ENCODE data around the gene TESMIN. TPM values are rescaled to one million over a fixed set of nuclear protein-coding genes. Genes with fewer than 3 reads are reported as not detected.

The TESMIN gene
- polyA plus RNA-seq, 1 experiment = 0.79 TPM

DNA sequence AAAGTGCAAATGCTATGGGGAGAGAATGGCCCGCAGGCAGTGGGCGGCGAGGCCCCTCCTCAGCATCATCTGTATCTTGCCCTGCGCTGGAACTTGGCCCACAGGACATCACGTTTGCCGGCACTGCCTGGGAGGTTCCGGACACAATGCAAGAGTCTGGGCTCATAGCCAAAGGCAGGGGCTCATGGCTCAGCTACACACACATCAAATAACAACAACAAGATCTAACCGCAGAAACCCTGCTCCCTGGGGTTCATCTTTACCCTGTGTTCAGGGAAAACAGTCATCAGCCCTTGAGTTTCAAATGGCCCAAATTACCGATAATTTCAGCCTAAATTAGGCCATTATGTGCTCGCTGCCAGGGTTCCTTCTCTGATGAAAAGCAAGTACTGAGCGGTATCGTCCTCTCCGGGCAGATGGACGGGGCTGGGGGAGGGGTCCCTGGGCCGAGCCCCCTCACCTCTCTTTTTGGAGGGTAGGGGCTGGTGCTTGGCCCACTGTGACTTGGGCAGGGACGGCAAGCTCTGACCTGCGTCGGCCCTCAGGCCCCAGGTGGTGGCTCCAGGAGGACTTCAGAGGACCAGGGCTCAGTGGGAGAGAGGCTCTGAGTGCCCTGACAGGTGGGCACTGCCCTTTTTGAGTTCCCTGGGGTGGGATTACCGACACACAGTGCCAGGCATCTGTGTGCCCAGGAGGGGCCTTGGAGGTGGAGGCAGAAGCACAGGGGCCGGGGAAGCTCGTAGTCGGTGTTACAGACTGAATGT is 92.0 kb downstream of the TESMIN start:
- Histone ChIP-seq H3K4me3 (ENCODE audit: low read depth, low read length) (no peak overlapping the region), H3K27ac (ENCODE audit: low read depth, low read length) (peak overlapping the region; percentile 57), H3K27me3 (ENCODE audit: control insufficient read depth, insufficient read depth, low read length) (peaks cover 39% of the 10 kb centered on the region), H3K9me3 (ENCODE audit: control insufficient read depth, insufficient read depth, low read length) (peaks cover 35% of the 10 kb centered on the region)
- DNase-seq (ENCODE audit: low read depth, low spot score) = peak; percentile 90
- TF ChIP-seq CTCF (IDR thresholded peaks at IDR 0.05; ENCODE audit: low read depth, low read length) = no peak
- POLR2A ChIA-PET = interaction anchor here (2.1 kb wide), 1 partner anchor 18 kb away, joined by 6 read pairs; no protein-coding TSS in a partner anchor
- CTCF ChIA-PET = interaction anchor here (0.5 kb wide), 1 partner anchor 18 kb away, joined by 3 read pairs; no protein-coding TSS in a partner anchor

- POLR2A ChIA-PET = interaction anchor here (2.1 kb wide), 1 partner anchor 19 kb away, joined by 6 read pairs; no protein-coding TSS in a partner anchor
- Histone ChIP-seq H3K27me3 (ENCODE audit: control insufficient read depth, insufficient read depth, low read length) (peaks cover 43% of the 10 kb centered on the region), H3K27ac (ENCODE audit: low read depth, low read length) (peak overlapping the region; percentile 31), H3K9me3 (ENCODE audit: control insufficient read depth, insufficient read depth, low read length) (peaks cover 41% of the 10 kb centered on the region), H3K4me3 (ENCODE audit: low read depth, low read length) (no peak overlapping the region)
- no peak for DNase-seq (ENCODE audit: low read depth, low spot score)
- CTCF ChIA-PET = no interaction called here
- TF ChIP-seq CTCF (IDR thresholded peaks at IDR 0.05; ENCODE audit: low read depth, low read length) = no peak
These were observed 92.7 kb downstream of the TESMIN start for GRCh38 chr11:68658661-68659060.

GRCh38 chr11:68658097-68658496 is 93.2 kb downstream of the TESMIN start:
- Histone ChIP-seq H3K27me3 (ENCODE audit: control insufficient read depth, insufficient read depth, low read length) (peaks cover 41% of the 10 kb centered on the region), H3K27ac (ENCODE audit: low read depth, low read length) (no peak overlapping the region), H3K4me3 (ENCODE audit: low read depth, low read length) (no peak overlapping the region), H3K9me3 (ENCODE audit: control insufficient read depth, insufficient read depth, low read length) (peaks cover 38% of the 10 kb centered on the region)
- TF ChIP-seq CTCF (IDR thresholded peaks at IDR 0.05; ENCODE audit: low read depth, low read length) = no peak
- ChIA-PET POLR2A (interaction anchor here (2.1 kb wide), 1 partner anchor 19 kb away, joined by 6 read pairs; no protein-coding TSS in a partner anchor), CTCF (no interaction called here)
- no peak for DNase-seq (ENCODE audit: low read depth, low spot score)

Other genes with a start within 250 kb of the TESMIN start
- gene GAL, start 67.0 kb downstream of the TESMIN start, polyA plus RNA-seq (2011; rRNA removed) = 1.8 and 1.9 TPM in 2 replicates
- gene CPT1A, start 90.4 kb upstream of the TESMIN start, polyA plus RNA-seq (2011; rRNA removed) = 12.4 and 18.9 TPM in 2 replicates
- 36.4 and 46.8 TPM in 2 replicates for gene MRPL21, start 152.3 kb upstream of the TESMIN start, polyA plus RNA-seq (2011; rRNA removed)
- gene IGHMBP2, start 152.4 kb upstream of the TESMIN start, polyA plus RNA-seq (2011; rRNA removed) = 8.7 and 9.1 TPM in 2 replicates
- not detected in 2 replicates for gene MRGPRD, start 229.5 kb upstream of the TESMIN start, polyA plus RNA-seq (2011; rRNA removed)